ENCODE measurements around the gene ATP6V1B1.

The ATP6V1B1 gene

DNA sequence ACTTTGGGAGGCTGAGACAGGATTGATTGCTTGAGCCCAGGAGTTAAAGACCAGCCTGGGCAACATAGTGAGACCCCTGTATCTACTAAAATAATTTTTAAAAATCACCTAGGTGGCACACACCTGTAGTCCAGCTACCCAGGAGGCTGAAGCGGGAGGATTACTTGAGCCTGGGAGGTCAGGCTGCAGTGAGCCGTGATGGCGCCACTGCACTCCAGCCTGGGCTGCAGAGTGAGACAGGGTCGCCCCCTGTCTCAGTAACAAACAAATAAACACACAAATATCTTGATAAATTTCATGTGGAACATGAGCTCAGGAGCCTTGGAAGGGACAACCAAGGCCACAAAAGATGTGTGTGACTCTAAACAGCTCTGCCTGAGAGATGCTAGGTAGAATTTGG lies 31.0 kb downstream of the ATP6V1B1 start:
- no peak for DNase-seq (ENCODE audit: low spot score)

DNA sequence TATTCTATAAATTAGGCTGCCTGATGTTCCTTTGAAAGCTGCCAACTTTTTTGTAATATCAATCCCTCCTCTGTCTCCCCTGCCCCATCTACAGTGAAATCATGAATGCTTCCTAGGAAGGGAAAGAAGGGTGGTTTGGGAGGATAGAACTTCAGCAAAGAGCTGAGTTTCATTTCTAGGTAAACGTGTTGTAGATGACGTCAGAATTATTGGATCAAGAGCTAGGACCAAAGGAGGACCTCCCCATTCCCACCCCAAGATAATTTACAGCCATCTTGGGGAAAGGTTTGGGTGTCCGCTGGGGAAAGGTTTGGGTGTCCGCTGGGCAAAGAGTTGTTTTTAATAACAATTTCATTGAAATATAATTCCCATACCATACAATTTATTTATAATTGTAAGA lies 31.5 kb downstream of the ATP6V1B1 start:
- DNase-seq (ENCODE audit: low spot score), result no peak

DNA sequence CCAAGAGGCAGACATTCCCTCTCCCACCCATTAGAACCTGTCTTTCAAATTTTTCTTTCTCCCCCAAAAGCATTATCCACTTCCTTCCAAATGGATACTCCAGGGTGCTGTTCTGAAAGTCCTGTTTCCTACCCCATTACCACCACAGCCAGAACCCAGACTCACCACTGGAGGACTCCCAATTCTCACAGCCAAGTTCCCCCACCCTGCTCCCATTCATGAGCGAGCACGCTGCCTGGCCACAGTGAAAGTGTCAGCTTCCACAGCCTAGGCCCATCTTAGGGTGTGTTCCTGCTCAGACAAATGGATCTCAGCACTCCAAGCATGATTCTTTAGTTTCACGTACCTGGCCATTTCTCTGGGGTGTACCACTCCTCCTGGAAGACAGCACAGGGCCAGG lies 38.9 kb downstream of the ATP6V1B1 start:
- no peak for DNase-seq (ENCODE audit: low spot score)

DNA sequence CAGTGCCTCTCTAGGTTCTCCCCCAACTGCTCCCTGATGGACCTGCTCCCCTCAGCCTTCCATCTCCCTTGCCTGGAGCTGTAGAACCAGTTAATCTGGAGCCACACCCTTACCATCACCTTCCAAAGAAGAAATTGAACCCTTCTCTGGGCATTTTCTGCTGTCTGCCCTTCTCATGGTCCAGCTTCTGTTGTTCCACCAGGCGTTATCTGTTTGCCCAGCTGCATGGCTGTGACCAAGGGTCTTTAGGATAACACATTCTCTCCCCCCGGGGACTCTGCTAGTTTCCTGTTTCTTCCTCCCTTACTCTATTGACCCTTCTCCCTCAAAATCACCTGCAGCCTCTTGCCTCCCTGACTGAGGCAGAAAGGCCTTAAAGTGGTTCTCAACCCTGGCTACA lies 39.5 kb downstream of the ATP6V1B1 start:
- no peak for DNase-seq (ENCODE audit: low spot score)

DNA sequence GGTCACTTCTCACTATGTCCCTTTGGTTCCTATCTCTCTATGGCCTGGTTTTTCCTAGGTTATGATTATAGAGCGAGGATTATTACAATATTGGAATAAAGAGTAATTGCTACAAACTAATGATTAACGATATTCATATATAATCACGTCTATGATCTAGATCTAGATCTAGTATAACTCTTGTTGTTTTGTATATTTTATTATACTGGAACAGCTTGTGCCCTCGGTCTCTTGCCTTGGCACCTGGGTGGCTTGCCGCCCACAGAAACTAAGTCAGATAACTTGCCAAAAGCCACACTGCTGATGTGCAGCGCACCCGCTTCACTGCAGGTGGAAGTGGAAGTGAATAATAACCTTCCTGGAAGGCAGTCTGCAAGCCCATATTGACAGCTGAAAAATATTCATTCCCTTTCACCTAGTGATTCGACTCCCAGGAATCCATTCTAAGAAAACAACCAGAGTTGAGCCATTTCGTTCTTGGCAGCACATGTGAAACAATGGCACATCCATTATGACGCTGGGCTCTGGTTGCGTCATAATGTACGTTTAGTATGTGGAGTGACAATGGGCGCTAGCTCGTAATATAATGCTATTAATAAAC lies 42.0 kb downstream of the ATP6V1B1 start:
- no peak for DNase-seq (ENCODE audit: low spot score)

DNA sequence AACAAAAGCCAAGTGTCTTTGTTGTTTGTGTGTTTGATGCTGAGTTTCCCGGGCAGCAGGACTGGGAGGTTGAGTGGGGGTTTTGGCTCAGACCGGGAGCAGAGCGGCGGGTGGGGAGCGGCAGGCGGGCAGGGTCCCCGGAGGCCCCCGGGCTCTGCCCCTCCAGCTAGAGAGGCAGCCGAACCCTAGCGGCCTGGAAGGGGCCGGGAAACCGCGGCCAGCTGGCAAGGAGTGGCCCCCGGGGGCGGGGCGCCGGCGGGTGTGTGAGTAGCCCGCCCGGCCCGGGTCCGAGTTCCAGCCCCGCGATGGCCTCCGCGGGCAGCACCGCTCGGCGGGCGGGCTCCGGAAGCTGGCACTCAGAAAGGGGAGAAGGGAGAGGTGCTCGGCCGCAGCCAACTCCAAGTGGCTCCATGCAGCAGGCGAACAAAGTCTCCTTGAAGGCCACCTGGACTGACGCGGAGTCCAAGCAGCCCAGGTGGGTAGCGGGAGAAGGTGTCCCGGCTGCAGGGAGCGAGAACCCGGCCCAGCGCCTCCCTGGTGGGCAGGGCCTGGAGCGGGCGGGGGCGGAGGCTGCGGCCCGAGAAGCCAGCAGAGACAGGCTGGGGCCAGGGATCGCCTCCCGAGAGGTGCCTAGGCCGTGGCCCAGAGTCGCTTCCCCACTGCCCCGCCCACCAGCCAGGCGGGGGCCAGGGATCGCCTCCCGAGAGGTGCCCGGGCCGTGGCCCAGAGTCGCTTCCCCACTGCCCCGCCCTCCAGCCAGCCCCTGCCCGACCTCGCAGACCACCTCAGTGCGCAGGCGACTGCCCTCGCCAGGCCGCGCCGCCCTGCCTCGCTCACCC lies 42.9 kb downstream of the ATP6V1B1 start, which contains the start of gene ANKRD53:
TSS of gene ANKRD53 (plus strand) at position 290 of the 839 bp plus-strand sequence. CDS start at position 306, 16 bp downstream.
- no peak for DNase-seq (ENCODE audit: low spot score)

DNA sequence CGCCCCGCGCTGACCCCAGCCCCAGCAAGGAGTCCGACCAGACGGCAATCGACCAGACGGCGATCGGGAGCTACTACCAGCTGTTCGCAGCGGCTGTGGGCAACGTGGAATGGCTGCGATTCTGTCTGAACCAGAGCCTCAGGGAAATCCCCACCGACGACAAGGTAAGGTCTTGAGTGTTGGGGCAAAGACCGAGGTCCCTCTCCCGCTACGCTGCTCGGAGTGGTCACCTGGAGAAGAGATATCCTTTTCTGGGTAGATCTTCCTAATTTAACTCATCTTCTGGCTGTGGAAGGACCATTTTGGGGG lies 43.4 kb downstream of the ATP6V1B1 start:
- no peak for DNase-seq (ENCODE audit: low spot score)

DNA sequence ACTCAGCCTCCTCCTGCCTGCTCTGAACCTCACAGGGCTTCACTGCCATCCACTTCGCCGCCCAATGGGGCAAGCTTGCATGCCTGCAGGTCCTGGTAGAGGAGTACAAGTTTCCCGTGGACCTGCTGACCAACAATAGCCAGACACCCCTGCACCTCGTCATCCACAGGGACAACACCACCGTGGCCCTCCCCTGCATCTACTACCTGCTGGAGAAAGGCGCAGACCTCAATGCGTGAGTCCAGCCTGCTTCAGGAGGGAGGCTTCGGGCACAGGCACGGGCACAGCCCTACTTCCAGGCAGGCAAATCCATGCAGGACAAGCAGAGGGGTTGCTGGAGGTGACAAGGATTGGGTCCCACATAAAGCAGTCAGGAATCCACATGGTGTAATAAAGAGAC lies 43.9 kb downstream of the ATP6V1B1 start:
- DNase-seq (ENCODE audit: low spot score), result no peak

DNA sequence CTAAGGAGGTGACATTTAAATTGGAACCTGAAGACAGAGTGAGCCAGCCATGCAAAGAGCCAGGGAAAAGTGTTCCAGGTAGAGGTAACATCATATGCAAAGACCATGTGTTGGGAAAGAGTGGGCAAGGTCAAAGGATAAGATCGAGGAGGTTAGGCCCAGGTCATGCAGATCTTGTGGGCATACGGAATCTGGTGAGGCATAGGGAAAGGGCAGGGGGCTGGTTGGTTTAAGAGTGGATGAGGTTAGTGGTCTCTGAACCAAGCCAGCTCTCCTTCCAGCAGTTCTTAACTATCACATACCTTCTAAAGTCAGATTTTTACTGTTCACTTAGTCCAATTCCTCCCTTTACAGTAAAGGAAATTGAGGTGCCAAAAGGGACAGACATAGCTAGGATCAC lies 45.7 kb downstream of the ATP6V1B1 start:
- DNase-seq (ENCODE audit: low spot score), result no peak

DNA sequence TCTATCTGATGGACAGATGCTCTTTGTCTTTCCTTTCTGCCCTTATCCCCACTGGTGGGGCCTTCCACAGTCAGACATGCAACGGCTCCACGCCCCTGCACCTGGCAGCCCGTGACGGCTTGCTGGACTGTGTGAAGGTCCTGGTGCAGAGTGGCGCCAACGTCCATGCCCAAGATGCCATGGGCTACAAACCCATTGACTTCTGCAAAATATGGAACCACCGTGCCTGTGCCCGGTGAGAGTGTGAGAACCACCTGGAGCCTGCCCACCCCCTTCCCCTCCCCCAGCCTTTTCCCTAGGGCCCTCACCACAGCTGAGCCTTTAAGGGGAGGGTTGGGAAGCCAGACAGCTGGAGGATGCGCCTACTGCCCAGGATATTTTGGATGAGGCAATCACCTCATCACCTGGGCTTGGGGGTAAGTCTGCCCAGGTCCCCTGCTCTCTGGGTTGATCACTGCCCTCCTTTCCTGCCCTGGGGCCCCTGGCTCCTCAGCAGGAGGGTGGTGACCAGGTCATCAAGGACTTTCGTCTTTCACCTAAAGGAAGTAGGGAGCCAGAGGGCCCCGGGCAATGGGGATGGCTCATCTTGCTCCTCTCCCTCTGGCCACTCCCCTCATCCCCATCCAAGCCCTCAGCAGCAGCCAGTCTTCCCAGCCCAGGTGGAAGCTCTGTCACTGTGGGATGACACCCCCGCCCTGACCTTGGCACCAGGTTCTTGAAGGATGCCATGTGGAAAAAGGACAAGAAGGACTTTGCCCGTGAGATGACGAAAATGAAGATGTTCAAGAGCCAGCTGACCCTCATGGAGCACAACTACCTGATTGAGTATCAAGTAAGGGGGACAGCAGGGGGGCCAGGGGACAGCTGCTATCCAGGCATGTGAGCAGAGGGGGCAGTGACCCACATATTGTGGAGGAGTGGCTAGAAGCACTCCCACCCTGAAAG lies 46.4 kb downstream of the ATP6V1B1 start:
- DNase-seq (ENCODE audit: low spot score), result no peak

DNA sequence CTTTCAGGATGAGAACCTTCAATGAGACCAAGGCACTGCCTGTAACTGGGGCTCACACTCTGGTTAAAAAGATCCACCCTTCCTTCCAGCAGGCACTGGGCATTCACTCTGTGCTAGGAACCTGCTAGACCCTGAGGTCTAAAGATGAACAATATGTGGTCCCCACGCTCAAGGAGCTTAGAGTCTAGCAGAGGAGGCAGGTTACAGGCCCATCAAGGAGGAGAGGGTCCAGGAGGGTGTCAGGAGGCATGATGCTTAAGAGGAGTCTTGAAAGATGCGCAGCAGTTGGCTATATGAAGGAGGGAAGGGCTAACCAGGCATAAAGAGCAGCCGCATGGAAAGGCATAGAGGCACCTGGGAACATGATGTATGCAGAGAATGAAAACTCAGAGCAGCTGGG lies 47.3 kb downstream of the ATP6V1B1 start:
- DNase-seq (ENCODE audit: low spot score), result no peak

DNA sequence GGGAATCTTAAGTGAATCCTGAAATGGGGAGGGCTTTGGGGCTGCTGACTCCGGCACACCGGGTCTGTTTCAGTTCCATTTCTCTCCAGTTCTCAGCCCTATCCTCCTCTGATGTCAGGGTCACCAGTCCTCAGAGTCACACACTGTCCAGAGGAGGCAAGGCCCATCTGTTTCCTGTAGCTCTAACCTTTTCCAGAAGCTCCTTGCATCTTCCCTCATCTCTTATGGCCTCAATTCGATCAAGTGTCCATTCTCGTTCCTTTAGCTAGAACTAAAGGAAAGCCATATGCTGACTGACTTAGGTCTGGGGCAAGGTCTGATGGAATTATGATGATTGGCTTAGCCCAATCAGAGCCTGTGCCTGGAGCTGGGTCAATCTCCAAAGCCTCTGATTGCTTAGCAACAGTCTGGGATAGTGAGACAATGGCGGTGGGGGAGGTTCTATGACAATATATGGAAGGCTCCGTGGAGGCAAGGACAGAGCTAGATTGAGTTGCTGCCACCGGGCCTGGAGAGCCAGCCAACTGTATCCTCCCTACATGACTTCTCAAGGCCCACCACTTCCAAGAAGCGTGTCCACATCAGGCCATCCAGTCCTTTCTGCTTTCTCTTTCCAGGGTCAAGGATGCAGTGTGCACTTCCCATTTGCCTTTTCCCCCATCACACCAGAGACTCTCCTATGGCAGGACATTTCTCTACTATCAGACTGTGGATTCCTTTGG lies 48.0 kb downstream of the ATP6V1B1 start:
- no peak for DNase-seq (ENCODE audit: low spot score)

DNA sequence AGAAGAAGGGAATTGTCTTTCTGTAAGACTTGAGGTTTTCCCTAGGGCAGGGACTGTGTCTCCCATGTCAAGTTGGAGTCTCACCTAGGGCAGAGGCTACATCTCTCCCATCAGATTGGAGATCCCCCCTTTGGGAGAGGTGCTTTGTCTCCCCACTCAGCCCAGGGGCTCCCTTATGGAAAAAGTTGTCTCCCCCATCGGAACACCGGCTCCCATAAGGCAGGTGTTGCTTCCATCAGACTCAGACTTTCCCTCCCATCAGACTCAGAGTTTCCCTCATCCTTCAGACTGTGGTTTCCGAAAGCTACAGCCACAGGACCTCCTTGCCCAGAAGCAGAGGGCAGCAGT lies 48.5 kb downstream of the ATP6V1B1 start:
- DNase-seq (ENCODE audit: low spot score), result no peak

DNA sequence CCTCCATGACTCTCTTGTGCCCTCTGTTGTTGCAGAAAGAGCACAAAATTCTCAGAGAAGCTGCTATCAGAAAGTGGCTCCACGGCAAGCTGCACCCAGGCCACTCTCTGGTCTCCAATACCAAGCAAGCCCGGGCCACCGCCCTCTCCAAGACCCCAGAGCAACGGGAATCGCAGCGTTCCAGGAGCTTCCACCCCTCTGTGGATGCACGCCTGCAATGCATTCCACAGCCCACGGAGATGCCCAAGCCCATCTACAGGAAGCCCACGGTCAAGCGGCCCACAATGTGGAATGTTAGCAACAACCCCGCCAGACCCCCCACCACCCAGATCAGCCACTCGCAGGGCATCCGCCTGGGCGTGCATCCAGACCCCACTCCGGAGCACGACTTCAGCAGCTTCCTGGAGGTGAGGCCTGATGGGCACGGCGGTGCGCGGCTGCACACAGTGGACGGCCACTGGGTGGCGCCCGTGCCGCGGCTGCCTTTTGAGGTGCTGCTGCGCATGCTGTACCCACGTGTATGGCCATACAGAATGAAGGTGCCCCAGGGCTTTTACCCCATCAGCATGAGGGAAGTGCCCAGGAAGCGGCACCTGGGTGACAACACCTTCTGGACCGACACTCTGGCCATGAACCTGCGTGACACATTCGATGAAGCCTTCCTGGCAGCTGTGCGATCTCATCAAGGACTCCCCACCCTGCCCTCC lies 49.0 kb downstream of the ATP6V1B1 start:
- DNase-seq (ENCODE audit: low spot score), result peak; percentile 89

DNA sequence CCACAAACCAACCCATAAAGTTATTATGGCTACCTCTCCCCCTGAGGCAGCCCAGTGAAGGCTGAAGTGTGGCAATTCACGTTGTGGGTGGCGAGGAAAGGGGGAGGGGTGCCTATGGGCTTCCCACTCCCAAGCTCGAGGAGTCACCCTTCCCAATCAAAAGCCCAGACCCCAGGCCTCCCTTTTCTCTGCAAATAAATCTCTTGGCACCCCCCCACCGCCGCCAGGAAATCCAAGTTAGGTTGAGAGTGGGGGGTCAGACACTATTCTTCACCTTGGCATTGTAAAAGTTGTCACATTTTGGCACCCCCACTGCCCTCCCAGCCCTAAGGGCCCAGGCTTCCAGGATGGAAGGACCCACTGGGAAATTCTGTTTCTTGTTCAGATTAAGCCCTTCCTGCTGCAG lies 49.6 kb downstream of the ATP6V1B1 start:
- no peak for DNase-seq (ENCODE audit: low spot score)

DNA sequence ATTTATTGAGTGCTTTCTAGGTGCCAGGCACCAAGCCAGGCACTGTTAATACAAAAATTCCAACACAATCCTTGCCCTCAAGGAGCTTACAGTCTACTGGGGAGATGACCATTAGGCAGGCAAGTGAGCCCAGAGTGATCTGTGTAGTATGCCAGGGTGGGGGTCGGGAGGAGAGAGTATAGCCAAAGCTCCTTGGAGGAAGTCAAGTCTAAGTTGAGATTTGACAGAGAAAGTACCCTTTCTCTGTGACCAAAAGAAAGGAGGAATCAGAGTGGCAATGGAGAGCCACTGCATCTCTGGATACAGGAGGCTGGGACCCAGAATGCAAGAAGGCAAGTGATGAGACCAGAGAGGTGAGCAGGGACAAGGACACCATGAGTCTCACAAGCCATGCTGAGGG lies 50.3 kb downstream of the ATP6V1B1 start:
- no peak for DNase-seq (ENCODE audit: low spot score)

DNA sequence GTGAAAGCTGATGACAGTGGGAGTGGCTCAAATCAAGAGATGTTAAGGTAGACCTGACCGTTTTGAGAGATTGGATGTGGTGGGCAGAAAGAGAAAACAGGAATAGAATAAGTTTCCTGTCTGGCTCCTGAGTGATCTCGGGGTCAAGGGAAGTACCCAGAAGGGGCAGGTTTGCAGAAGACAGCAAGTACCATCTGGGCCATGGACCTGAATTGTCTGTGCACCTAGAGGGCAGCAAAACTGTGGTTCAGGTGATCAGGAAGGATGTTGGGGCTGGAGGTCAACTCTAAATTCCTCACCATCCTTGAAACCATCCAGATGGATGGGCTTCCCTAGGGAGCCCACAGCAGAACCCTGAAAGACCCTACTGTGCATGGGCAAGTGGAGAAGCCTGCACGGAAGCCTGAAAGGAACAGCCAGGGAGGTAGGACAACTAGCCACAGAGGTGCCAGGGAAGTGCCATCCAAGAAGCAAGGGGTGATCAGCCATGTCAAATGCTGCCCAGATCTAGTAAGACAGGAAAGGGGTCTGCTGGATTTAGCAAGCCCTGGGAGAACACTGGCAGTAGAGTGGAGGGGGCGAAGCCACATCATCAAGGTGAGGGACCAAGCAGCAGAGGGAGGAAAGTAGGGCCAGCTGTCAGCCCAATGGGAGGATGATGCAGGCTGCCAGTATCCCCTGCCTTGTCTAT lies 50.9 kb downstream of the ATP6V1B1 start:
- no peak for DNase-seq (ENCODE audit: low spot score)

DNA sequence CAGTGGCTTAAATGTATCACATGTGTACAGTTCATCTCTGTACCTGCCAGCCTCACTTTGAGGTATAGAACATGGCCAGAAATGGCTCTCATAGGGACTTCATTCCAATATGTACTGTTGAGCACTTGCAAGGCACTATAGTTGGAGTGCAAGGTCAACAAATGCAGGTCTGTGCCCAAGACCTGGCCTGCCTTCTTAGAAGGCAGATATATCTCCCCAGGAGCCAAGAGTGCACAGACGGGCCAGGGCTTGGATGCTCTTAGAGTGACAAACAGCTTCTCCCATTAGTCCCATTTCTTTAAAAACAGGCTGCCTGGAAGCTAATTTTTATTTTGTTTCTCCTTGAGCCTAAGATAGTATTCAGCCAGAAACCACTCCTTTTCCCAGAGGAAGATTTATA lies 51.7 kb downstream of the ATP6V1B1 start:
- DNase-seq (ENCODE audit: low spot score), result no peak

DNA sequence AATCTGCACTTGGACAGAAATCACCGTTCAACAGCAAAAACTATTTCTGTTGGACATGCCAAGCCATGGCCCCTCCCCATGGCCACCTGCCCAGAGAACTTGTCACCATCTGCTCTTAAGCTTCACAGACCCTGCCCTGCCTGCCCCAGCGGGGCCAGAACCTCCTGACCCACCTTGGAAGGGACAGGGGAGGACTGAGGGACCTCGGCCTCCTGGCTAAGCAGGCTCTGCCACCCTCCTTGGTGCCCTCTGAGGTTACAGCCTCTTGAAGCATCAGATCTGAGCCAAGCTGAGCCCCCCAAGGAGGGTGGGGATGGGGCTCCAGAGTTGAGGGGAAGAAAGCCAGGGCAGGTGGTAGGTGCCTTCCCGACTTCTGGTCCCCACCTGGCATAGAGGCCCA lies 52.5 kb downstream of the ATP6V1B1 start:
- DNase-seq (ENCODE audit: low spot score), result no peak

DNA sequence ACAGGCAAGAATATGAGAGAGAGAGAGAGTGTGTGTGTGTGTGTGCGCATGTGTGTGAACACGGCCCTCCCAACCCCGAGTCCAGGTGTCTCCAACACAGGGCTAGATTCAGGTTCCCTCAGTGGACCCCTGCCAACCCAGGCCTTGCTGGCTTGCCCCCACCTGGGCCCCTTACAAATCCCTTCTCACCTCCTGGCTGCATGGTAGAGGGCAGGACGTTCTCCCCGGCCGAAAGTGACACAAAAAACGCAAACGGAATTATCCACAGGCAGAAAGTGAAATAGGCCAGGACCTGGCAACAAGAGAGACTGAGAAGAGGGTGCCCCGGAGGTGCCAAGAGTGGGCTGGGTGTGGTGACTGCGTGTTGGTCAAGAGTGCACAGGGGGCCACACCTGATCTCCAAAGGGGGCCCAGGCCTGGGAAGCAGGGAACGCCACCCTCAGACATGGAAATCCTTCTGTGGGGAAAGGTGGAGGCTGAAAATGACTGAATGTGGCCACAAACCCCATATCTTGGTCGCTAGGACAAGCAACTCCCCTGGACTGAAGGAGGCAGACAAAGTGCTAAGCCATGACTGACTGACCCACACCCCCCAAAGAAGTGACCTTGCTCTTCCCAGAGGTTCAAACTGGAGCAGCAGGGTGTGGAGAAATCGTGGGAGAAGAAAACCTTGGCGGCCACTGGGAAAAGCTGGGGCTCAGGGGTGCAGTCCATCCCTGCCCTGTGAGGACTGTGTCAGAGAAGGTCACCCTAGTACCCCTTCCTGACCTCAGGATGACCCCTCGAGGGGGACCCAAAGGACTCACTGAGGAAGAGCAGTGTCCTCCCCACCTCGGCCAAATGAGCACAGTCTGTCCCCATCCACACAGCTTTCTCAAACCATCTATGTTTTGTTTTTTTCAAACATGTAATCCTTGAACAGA lies 53.3 kb downstream of the ATP6V1B1 start:
- DNase-seq (ENCODE audit: low spot score), result no peak
